Suprapubic skin (tissue), 4 donors: ENCODE results near the gene NUP50. TPM values are rescaled to one million over a fixed set of nuclear protein-coding genes. Genes with fewer than 3 reads are reported as not detected.

Experiments used
- DNase-seq, 2 donors: peaks; one replicate each; pipeline ENCODE4 v3.0.0-alpha.2; 2019; ENCODE audit warnings: low spot score in 2 of 2
- H3K27ac ChIP-seq: fragments of 200-600 bp; sonication (generic); one replicate; pipeline ENCODE4 v1.5.1; 2019
- H3K27me3 ChIP-seq: fragments of 200-600 bp; sonication (generic); one replicate; pipeline ENCODE4 v1.5.1; 2019
- H3K36me3 ChIP-seq: fragments of 200-600 bp; sonication (generic); one replicate; pipeline ENCODE4 v1.5.1; 2019
- H3K4me1 ChIP-seq: fragments of 200-600 bp; sonication (generic); one replicate; pipeline ENCODE4 v1.5.1; 2019
- H3K4me3 ChIP-seq: fragments of 200-600 bp; sonication (generic); one replicate; pipeline ENCODE4 v1.5.1; 2019; ENCODE audit warnings: mild to moderate bottlenecking
- H3K9me3 ChIP-seq: fragments of 200-600 bp; sonication (generic); one replicate; pipeline ENCODE4 v1.5.1; 2019
- EP300 ChIP-seq: sonication (generic); formaldehyde crosslinking; IDR thresholded peaks from one replicate; pipeline ENCODE4 v1.6.1; 2017; ENCODE audit warnings: antibody characterized with exemption
- POLR2A ChIP-seq, 2 donors: fragments of 450-650 bp; IDR thresholded peaks; one replicate each; pipeline ENCODE4 v1.6.1; 2017; ENCODE audit warnings: antibody characterized with exemption in 2 of 2, mild to moderate bottlenecking in 2 of 2, moderate library complexity in 2 of 2
- POLR2AphosphoS5 ChIP-seq, 3 donors: sonication (generic); formaldehyde crosslinking; IDR thresholded peaks; one replicate each; pipeline ENCODE4 v1.6.1; 2017; ENCODE audit warnings: antibody characterized with exemption in 3 of 3
- WGBS: methylation state at CpG from one replicate; pipeline ENCODE4 v1.1.5; 2018; 5-methylcytosine and 5-hydroxymethylcytosine counted together
- total RNA-seq, 4 donors: library from RNA; depleted of rRNA; stranded (reverse); fragments of >200 nt; gene quantifications; one replicate each; pipeline ENCODE4 v1.1.0, GENCODE V29; 2016
- TF ChIP-seq, protein P1 (sequence below), 2 donors: fragments of 200-600 bp in 1 of 2; fragments of 450-650 bp in 1 of 2; sonication (generic) in 1 of 2; IDR thresholded peaks; one replicate each; pipeline ENCODE4 v1.5.1; 2016 to 2019; ENCODE audit warnings: antibody characterized with exemption in 2 of 2, mild to moderate bottlenecking in 1 of 2, moderate library complexity in 1 of 2

NUP50 gene
- total RNA-seq, 4 donors from 2014 or later: 44.2 to 74.0 (median 64.0) TPM

DNA sequence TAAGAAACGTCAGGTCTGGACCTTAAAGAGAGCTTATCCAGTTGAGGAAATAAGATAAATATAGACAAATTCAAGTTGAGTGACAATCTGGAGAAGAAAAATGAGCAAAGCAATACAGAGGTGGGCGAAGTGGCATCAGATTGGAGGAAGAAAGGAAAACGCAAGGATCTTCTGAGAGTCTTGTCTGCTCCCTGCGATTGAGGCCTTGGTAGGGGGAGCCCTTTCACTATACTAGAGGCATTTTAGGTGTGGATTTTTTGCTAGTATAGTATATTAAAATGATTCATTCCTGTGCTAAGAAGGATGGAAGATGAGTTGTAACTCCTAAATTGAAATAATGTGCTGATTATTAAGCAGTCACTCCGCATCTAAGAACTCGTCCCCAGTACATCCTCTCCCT, 8.1 kb downstream of the NUP50 start:
- no peak for DNase-seq
- no peaks in the 10 kb centered on the region for H3K9me3 ChIP-seq
- no peak overlapping the region for H3K27ac ChIP-seq
- peaks cover 4% of the 10 kb centered on the region for H3K4me1 ChIP-seq
- H3K27me3 ChIP-seq: no peaks in the 10 kb centered on the region
- 80% methylated on average over 6 of the region's 6 CpGs for WGBS
- peaks cover 69% of the 10 kb centered on the region for H3K36me3 ChIP-seq
- no peak overlapping the region for H3K4me3 ChIP-seq
- TF ChIP-seq POLR2A (IDR thresholded peaks at IDR 0.05) (no peak), EP300 (no peak), POLR2AphosphoS5 (IDR thresholded peaks at IDR 0.05) (no peak)
- TF ChIP-seq, protein P1, sequence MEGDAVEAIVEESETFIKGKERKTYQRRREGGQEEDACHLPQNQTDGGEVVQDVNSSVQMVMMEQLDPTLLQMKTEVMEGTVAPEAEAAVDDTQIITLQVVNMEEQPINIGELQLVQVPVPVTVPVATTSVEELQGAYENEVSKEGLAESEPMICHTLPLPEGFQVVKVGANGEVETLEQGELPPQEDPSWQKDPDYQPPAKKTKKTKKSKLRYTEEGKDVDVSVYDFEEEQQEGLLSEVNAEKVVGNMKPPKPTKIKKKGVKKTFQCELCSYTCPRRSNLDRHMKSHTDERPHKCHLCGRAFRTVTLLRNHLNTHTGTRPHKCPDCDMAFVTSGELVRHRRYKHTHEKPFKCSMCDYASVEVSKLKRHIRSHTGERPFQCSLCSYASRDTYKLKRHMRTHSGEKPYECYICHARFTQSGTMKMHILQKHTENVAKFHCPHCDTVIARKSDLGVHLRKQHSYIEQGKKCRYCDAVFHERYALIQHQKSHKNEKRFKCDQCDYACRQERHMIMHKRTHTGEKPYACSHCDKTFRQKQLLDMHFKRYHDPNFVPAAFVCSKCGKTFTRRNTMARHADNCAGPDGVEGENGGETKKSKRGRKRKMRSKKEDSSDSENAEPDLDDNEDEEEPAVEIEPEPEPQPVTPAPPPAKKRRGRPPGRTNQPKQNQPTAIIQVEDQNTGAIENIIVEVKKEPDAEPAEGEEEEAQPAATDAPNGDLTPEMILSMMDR (IDR thresholded peaks at IDR 0.05): no peak

DNA sequence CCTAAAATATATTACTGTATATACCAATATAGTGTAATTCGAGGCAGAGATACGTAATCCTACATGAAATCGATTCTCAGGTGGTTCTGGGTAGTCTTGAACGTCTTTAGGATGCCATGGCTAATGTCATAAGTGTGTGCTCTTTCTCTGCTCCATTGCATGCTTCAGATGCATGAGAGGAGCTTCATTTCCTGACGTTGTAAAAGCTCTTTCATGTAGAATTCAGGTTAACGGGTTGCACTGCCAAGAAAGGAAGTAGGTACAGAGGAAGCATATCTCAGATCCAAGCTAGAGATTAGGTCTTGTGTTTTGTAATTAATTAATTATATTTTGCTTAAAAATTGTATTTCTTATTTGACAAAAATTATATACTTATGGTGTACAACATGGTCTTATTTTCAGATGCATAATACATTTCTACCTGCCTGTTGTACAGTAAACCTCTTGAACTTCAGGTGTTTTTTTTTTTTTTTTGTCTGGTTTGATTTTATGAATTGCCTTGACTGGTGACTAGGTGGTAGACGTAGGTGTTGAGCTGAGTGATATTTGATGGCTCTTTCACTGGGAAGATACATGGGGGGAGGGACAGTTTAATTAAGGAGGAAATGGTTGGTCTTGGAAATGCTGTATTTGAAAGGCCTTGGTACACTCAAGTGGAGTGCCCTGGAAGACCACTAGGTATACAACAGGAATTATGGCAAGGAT, 9.3 kb downstream of the NUP50 start:
- Histone ChIP-seq H3K27me3 (no peaks in the 10 kb centered on the region), H3K4me1 (no peaks in the 10 kb centered on the region), H3K36me3 (peaks cover 81% of the 10 kb centered on the region), H3K27ac (no peak overlapping the region), H3K4me3 (no peak overlapping the region), H3K9me3 (no peaks in the 10 kb centered on the region)
- TF ChIP-seq, protein P1 (IDR thresholded peaks at IDR 0.05): no peak
- TF ChIP-seq EP300 (no peak), POLR2A (IDR thresholded peaks at IDR 0.05) (no peak), POLR2AphosphoS5 (IDR thresholded peaks at IDR 0.05) (no peak)
- 76% methylated on average over 7 of the region's 7 CpGs for WGBS
- DNase-seq: no peak

DNA sequence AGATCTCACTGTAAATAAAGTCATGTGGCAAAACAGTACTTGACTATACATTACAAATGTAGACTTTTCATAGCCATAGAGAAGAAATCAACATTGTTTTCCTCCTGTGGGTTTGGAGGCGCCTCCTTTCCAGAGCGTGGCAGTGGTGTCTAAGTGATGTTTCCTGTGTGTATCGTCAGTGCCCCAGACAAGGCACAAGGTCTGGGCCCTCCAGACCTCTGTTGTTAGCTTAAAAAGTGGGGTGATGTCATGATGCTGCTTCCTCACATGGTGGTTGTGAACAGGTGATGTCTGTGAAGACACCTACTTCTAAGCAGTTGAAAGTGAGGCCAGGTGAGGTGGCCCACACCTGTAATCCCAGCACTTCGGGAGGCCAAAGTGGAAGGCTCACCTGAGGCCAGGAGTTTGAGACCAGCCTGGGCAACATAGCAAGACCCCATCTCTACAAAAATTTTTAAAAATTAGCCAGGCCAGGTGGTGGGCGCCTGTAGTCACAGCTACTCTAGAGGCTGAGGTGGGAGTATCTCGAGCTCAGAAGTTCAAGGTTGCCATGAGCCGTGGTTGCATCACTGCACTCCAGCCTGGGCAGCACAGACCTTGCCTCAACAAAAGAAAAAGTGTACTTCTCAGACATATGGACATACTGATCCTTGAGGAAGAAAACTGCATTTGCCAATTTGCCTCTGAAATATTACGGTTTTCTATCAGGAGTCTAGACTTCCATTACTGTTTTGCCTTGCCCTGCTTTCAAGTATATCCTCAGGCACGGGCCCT, 15.7 kb downstream of the NUP50 start:
- no peaks in the 10 kb centered on the region for H3K27me3 ChIP-seq
- no peak overlapping the region for H3K27ac ChIP-seq
- peak in 1 of 2 donors; percentile 37 for DNase-seq
- no peak for TF ChIP-seq POLR2AphosphoS5 (IDR thresholded peaks at IDR 0.05)
- TF ChIP-seq EP300: no peak
- TF ChIP-seq, protein P1 (IDR thresholded peaks at IDR 0.05): no peak
- no peak for TF ChIP-seq POLR2A (IDR thresholded peaks at IDR 0.05)
- 92% methylated on average over 9 of the region's 9 CpGs for WGBS
- H3K4me3 ChIP-seq: no peak overlapping the region
- H3K9me3 ChIP-seq: no peaks in the 10 kb centered on the region
- H3K4me1 ChIP-seq: no peaks in the 10 kb centered on the region
- peaks cover 60% of the 10 kb centered on the region for H3K36me3 ChIP-seq

DNA sequence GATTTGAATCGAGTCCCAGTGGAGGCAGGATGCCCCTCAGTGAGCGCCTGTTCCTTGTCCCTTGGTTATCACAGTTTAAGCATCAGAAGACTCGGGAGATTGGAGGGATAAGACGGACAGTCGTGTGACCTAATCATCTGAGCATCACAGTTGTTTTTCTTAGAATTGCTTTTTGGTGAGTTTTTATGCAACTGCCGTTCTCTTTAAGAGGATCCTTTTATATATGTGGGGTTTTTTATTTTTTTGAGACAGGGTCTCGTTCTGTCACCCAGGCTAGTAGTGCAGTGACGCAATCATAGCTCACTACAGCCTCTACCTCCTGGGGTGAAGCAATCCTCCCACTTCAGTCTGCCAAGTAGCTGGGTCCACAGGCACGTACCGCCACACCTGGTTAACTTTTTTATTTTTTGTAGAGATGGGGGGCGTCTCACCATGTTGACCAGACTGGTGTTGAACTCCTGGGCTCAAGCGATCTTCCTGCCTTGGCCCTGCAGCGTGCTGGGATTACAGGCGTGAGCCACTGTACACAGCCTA, 16.5 kb downstream of the NUP50 start:
- Histone ChIP-seq H3K27ac (no peak overlapping the region), H3K27me3 (no peaks in the 10 kb centered on the region), H3K36me3 (peaks cover 67% of the 10 kb centered on the region), H3K4me1 (no peaks in the 10 kb centered on the region), H3K4me3 (no peak overlapping the region), H3K9me3 (no peaks in the 10 kb centered on the region)
- TF ChIP-seq POLR2AphosphoS5 (IDR thresholded peaks at IDR 0.05): no peak
- TF ChIP-seq EP300: no peak
- TF ChIP-seq, protein P1 (IDR thresholded peaks at IDR 0.05): no peak
- TF ChIP-seq POLR2A (IDR thresholded peaks at IDR 0.05): no peak
- DNase-seq: no peak
- 90% methylated on average over 14 of the region's 14 CpGs for WGBS

DNA sequence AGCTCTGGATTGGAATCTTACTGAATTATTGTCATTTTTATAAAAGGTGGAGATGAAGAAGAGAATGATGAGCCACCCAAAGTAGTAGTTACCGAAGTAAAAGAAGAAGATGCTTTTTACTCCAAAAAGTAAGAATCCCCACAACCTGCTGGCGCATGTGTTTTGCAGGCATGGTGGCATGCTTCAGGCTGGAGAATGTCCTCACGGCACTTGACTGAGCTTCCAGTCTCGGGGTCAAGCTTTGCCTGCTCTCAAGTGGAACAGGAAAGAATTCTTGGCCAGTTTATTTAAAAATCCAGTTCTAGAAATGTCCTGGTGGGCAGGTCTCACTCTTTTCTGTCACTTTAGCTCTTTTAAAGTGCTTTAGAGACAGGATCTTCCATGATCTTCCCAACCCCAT, 17.5 kb downstream of the NUP50 start:
- whole genome bisulfite sequencing: 83% methylated on average over 4 of the region's 4 CpGs
- DNase-seq: no peak
- H3K4me1 ChIP-seq: peaks cover 3% of the 10 kb centered on the region
- TF ChIP-seq, protein P1 (IDR thresholded peaks at IDR 0.05): no peak
- TF ChIP-seq POLR2A (IDR thresholded peaks at IDR 0.05): no peak
- TF ChIP-seq EP300: no peak
- no peak for TF ChIP-seq POLR2AphosphoS5 (IDR thresholded peaks at IDR 0.05)
- H3K36me3 ChIP-seq: peaks cover 70% of the 10 kb centered on the region
- H3K27ac ChIP-seq: no peak overlapping the region
- H3K9me3 ChIP-seq: no peaks in the 10 kb centered on the region
- no peaks in the 10 kb centered on the region for H3K27me3 ChIP-seq
- H3K4me3 ChIP-seq: no peak overlapping the region
